H9 (cell line): ENCODE results near the gene RNU1-3. TPM values are rescaled to one million over a fixed set of nuclear protein-coding genes. Genes with fewer than 3 reads are reported as not detected.
"Not testable (repeated sequence)": the region's sequence is repeated elsewhere in the genome, so short reads cannot be mapped to it uniquely, and the experiment has no call there.

ENCODE experiments used
- DNase-seq: peaks from one replicate; pipeline ENCODE4 v3.0.0-alpha.2; 2017
- H2AFZ ChIP-seq: one replicate; pipeline ENCODE4 v1.6.1; 2013; ENCODE audit warnings: mild to moderate bottlenecking, low read length, control low read depth, moderate library complexity
- H2AK5ac ChIP-seq: 2 replicates; pipeline ENCODE4 v1.6.1; 2013; ENCODE audit warnings: low read length, control low read depth, mixed read lengths; ENCODE audit not compliant: insufficient read length
- H2BK120ac ChIP-seq: one replicate; pipeline ENCODE4 v1.6.1; 2013; ENCODE audit warnings: low read depth, mild to moderate bottlenecking, low read length, control low read depth, inconsistent platforms; ENCODE audit not compliant: poor library complexity, severe bottlenecking
- H2BK12ac ChIP-seq: 2 replicates; pipeline ENCODE4 v1.6.1; 2013; ENCODE audit warnings: low read length, control low read depth, mixed read lengths, low read depth; ENCODE audit not compliant: insufficient read length
- H2BK15ac ChIP-seq: 2 replicates; pipeline ENCODE4 v1.6.1; 2013; ENCODE audit warnings: low read depth, low read length, control low read depth
- H2BK20ac ChIP-seq: one replicate; pipeline ENCODE4 v1.6.1; 2013; ENCODE audit warnings: low read depth, mild to moderate bottlenecking, low read length, control low read depth, inconsistent platforms; ENCODE audit not compliant: poor library complexity, severe bottlenecking
- H2BK5ac ChIP-seq: 2 replicates; pipeline ENCODE4 v1.6.1; 2013; ENCODE audit warnings: low read length, control low read depth, mixed read lengths; ENCODE audit not compliant: insufficient read length
- H3K14ac ChIP-seq: 2 replicates; pipeline ENCODE4 v1.6.1; 2013; ENCODE audit warnings: low read length, control low read depth; ENCODE audit not compliant: insufficient read depth
- H3K18ac ChIP-seq: 2 replicates; pipeline ENCODE4 v1.6.1; 2013; ENCODE audit warnings: low read depth, mild to moderate bottlenecking, mixed read lengths, low read length, control low read depth; ENCODE audit not compliant: insufficient read length
- H3K23ac ChIP-seq: 2 replicates; pipeline ENCODE4 v1.6.1; 2013; ENCODE audit warnings: low read length, control low read depth, mixed read lengths, low read depth; ENCODE audit not compliant: insufficient read length
- H3K23me2 ChIP-seq: 2 replicates; pipeline ENCODE4 v1.6.1; 2013; ENCODE audit warnings: low read depth, mild to moderate bottlenecking, mixed read lengths, low read length, control low read depth; ENCODE audit not compliant: insufficient read length, poor library complexity, severe bottlenecking
- H3K27ac ChIP-seq: 2 replicates; pipeline ENCODE4 v1.5.1; 2013; ENCODE audit warnings: low read length, control low read depth, mixed read lengths, low read depth; ENCODE audit not compliant: insufficient read length
- H3K27me3 ChIP-seq: 2 replicates; pipeline ENCODE4 v1.6.1; 2013; ENCODE audit warnings: low read length, control low read depth, inconsistent platforms; ENCODE audit not compliant: insufficient read depth
- H3K4ac ChIP-seq: 2 replicates; pipeline ENCODE4 v1.6.1; 2013; ENCODE audit warnings: low read depth, mild to moderate bottlenecking, control low read depth, inconsistent platforms, low read length, moderate library complexity
- H3K4me1 ChIP-seq: 2 replicates; pipeline ENCODE4 v1.6.1; 2013; ENCODE audit warnings: low read length, control low read depth, inconsistent platforms; ENCODE audit not compliant: insufficient read depth
- H3K4me2 ChIP-seq: 2 replicates; pipeline ENCODE4 v1.6.1; 2013; ENCODE audit warnings: low read length, control low read depth, mixed read lengths; ENCODE audit not compliant: insufficient read length, insufficient read depth
- H3K56ac ChIP-seq: 2 replicates; pipeline ENCODE4 v1.6.1; 2013; ENCODE audit warnings: low read depth, mild to moderate bottlenecking, mixed read lengths, low read length, control low read depth; ENCODE audit not compliant: insufficient read length
- H3K79me1 ChIP-seq: 2 replicates; pipeline ENCODE4 v1.6.1; 2013; ENCODE audit warnings: low read depth, mild to moderate bottlenecking, moderate library complexity, low read length, control low read depth, inconsistent platforms; ENCODE audit not compliant: insufficient read depth, poor library complexity, severe bottlenecking
- H3K79me2 ChIP-seq: 2 replicates; pipeline ENCODE4 v1.6.1; 2013; ENCODE audit warnings: low read length, control low read depth, inconsistent platforms; ENCODE audit not compliant: insufficient read depth
- H3K9ac ChIP-seq: 2 replicates; pipeline ENCODE4 v1.6.1; 2013; ENCODE audit warnings: low read length, control low read depth, mixed read lengths; ENCODE audit not compliant: insufficient read length; ENCODE audit errors: extremely low read depth
- H3K9me3 ChIP-seq: one replicate; pipeline ENCODE4 v1.6.1; 2013; ENCODE audit warnings: low read depth, low read length, inconsistent platforms; ENCODE audit not compliant: control insufficient read depth
- H3T11ph ChIP-seq: one replicate; pipeline ENCODE4 v1.6.1; 2013; ENCODE audit warnings: mild to moderate bottlenecking, low read length, control low read depth, inconsistent platforms
- H4K20me1 ChIP-seq: one replicate; pipeline ENCODE4 v1.6.1; 2013; ENCODE audit not compliant: control insufficient read depth, insufficient read length, insufficient read depth
- H4K5ac ChIP-seq: 2 replicates; pipeline ENCODE4 v1.6.1; 2013; ENCODE audit warnings: low read depth, mild to moderate bottlenecking, mixed read lengths, low read length, control low read depth; ENCODE audit not compliant: insufficient read length
- H4K8ac ChIP-seq: replicated peaks from 2 replicates; pipeline ENCODE4 v1.6.1; 2013; ENCODE audit warnings: low read length, control low read depth, mixed read lengths, low read depth; ENCODE audit not compliant: insufficient read length
- H4K91ac ChIP-seq: 2 replicates; pipeline ENCODE4 v1.6.1; 2013; ENCODE audit warnings: low read depth, mild to moderate bottlenecking, moderate library complexity, mixed read lengths, low read length, control low read depth; ENCODE audit not compliant: insufficient read length
- H3K27ac Mint-ChIP-seq, 3 experiments: 2 replicates in 2 of 3; 3 replicates in 1 of 3; pipeline ENCODE4 v1.8.0; 2020 to 2021; ENCODE audit warnings: mixed read lengths in 3 of 3, mild to moderate bottlenecking in 1 of 3, moderate library complexity in 1 of 3
- H3K27me3 Mint-ChIP-seq: 2 replicates; pipeline ENCODE4 v1.8.0; 2021; ENCODE audit warnings: low read depth, mild to moderate bottlenecking, moderate library complexity, mixed read lengths
- H3K36me3 Mint-ChIP-seq, 3 experiments: 2 replicates in 2 of 3; 3 replicates in 1 of 3; pipeline ENCODE4 v1.8.0; 2020 to 2021; ENCODE audit warnings: low read depth in 3 of 3, mixed read lengths in 3 of 3; ENCODE audit not compliant: insufficient read depth in 1 of 3
- H3K4me1 Mint-ChIP-seq, 2 experiments: 2 replicates each; pipeline ENCODE4 v1.8.0; 2020; ENCODE audit warnings: mixed read lengths in 2 of 2
- H3K4me3 Mint-ChIP-seq, 2 experiments: 2 replicates in 1 of 2; 3 replicates in 1 of 2; pipeline ENCODE4 v1.8.0; 2020 to 2021; ENCODE audit warnings: mild to moderate bottlenecking in 2 of 2, mixed read lengths in 2 of 2, moderate library complexity in 1 of 2
- H3K9me3 Mint-ChIP-seq, 2 experiments: 2 replicates in 1 of 2; 3 replicates in 1 of 2; pipeline ENCODE4 v1.8.0; 2020; ENCODE audit warnings: mild to moderate bottlenecking in 2 of 2, mixed read lengths in 2 of 2, moderate library complexity in 1 of 2
- WGBS: extraction: QIAGEN DNeasy Blood & Tissue Kit; methylation state at CpG from one replicate; pipeline ENCODE4 v1.1.7; 2013; ENCODE audit warnings: missing lambda C conversion rate, low lambda C conversion rate, mixed read lengths; ENCODE audit not compliant: insufficient read length; ENCODE audit errors: extremely low coverage; 5-methylcytosine and 5-hydroxymethylcytosine counted together
- total RNA-seq: library from RNA; stranded (reverse); gene quantifications from 2 replicates; pipeline ENCODE4 v1.2.1, GENCODE V29; 2021

Gene RNU1-3
- total RNA-seq, 1 experiment from 2014 or later = 2,051 TPM

- H3K18ac ChIP-seq, H2AFZ ChIP-seq, H3K9me3 ChIP-seq, H3K27ac Mint-ChIP-seq, H3K27me3 ChIP-seq, H3K4ac ChIP-seq, H3K79me1 ChIP-seq, H2BK20ac ChIP-seq, H3K4me1 Mint-ChIP-seq, H3K14ac ChIP-seq, H3K27ac ChIP-seq, H3T11ph ChIP-seq, H3K4me1 ChIP-seq, DNase-seq, H3K36me3 Mint-ChIP-seq, H3K9me3 Mint-ChIP-seq, H3K4me3 Mint-ChIP-seq, H3K79me2 ChIP-seq, H4K5ac ChIP-seq, H4K8ac ChIP-seq, H2BK5ac ChIP-seq, H2BK120ac ChIP-seq, H3K56ac ChIP-seq, H3K23ac ChIP-seq, H3K4me2 ChIP-seq, H4K91ac ChIP-seq, H3K27me3 Mint-ChIP-seq, H4K20me1 ChIP-seq, H3K9ac ChIP-seq, H3K23me2 ChIP-seq, H2BK15ac ChIP-seq, H2BK12ac ChIP-seq, H2AK5ac ChIP-seq: not testable (repeated sequence)
- WGBS = no CpG with 5 or more reads among the region's 79 CpGs
Measured at GRCh38 chr1:16692717-16693448, 26.1 kb upstream of the RNU1-3 start.

- H3K4me1 ChIP-seq, H4K8ac ChIP-seq, H3K14ac ChIP-seq, H3K4ac ChIP-seq, H2AK5ac ChIP-seq, H2BK12ac ChIP-seq, H3K18ac ChIP-seq, H3K56ac ChIP-seq, H3K27ac Mint-ChIP-seq, H2BK120ac ChIP-seq, H3T11ph ChIP-seq, H3K27me3 ChIP-seq, H3K27ac ChIP-seq, H4K5ac ChIP-seq, H4K91ac ChIP-seq, H3K23ac ChIP-seq, H3K4me1 Mint-ChIP-seq, H2BK15ac ChIP-seq, H3K27me3 Mint-ChIP-seq, H3K79me1 ChIP-seq, H2AFZ ChIP-seq, H3K9me3 ChIP-seq, H3K9ac ChIP-seq, H3K79me2 ChIP-seq, H4K20me1 ChIP-seq, H3K23me2 ChIP-seq, H3K4me3 Mint-ChIP-seq, DNase-seq, H3K36me3 Mint-ChIP-seq, H2BK5ac ChIP-seq, H2BK20ac ChIP-seq, H3K4me2 ChIP-seq, H3K9me3 Mint-ChIP-seq: not testable (repeated sequence)
- WGBS = no CpG with 5 or more reads among the region's 39 CpGs
Measured at GRCh38 chr1:16692283-16692682, 25.5 kb upstream of the RNU1-3 start.
